Stimulated activated effector memory CD8-positive, alpha-beta T cell treated with anti-CD3 and anti-CD28 coated beads, Interleukin-12 subunit alpha, Interleukin-12 subunit beta, amount 100 ng/mL, for 72 hours (primary cell): ENCODE results near the gene OR2B6.

Experiments
- ATAC-seq: fragments of 150-1000 bp; cut with Tn5 transposase; 2 replicates; pipeline ENCODE4 v1.10.0; 2021
- DNase-seq, 2 donors: peaks; one replicate each; pipeline ENCODE4 v3.0.0; 2021 to 2022; ENCODE audit warnings: low spot score in 2 of 2
- H3K27ac Mint-ChIP-seq: one replicate; pipeline ENCODE4 v1.8.0; 2022; ENCODE audit warnings: mild to moderate bottlenecking, mixed read lengths
- H3K36me3 Mint-ChIP-seq: one replicate; pipeline ENCODE4 v1.8.0; 2022; ENCODE audit warnings: mild to moderate bottlenecking, mixed read lengths
- H3K4me1 Mint-ChIP-seq: one replicate; pipeline ENCODE4 v1.8.0; 2022; ENCODE audit warnings: mixed read lengths
- H3K4me3 Mint-ChIP-seq: one replicate; pipeline ENCODE4 v1.8.0; 2022; ENCODE audit warnings: mild to moderate bottlenecking, mixed read lengths
- H3K9me3 Mint-ChIP-seq: one replicate; pipeline ENCODE4 v1.8.0; 2022; ENCODE audit warnings: mixed read lengths

OR2B6 gene

DNA sequence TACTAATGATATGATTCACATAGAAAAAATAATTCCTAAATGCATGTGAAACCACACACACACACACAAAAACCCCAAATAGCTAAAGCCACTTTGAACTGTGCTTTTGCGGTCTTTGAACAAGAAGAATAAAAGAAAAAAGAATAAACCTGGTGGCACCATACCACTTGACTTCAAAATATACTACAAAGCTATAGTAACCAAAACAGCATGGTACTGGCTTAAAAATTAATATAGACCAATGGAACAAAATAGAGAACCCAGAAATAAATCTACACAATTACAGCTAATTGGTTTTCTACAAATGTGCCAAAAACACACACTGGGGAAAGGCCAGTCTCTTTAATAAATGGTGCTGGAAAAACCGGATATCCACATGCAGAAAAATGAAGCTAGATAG, 13.4 kb downstream of the OR2B6 start:
- no peaks in the 10 kb centered on the region for H3K9me3 Mint-ChIP-seq
- no peak for DNase-seq
- no peak overlapping the region for H3K27ac Mint-ChIP-seq
- no peak overlapping the region for H3K4me3 Mint-ChIP-seq
- ATAC-seq, result no peak
- no peaks in the 10 kb centered on the region for H3K4me1 Mint-ChIP-seq
- H3K36me3 Mint-ChIP-seq, result peaks cover 5% of the 10 kb centered on the region

DNA sequence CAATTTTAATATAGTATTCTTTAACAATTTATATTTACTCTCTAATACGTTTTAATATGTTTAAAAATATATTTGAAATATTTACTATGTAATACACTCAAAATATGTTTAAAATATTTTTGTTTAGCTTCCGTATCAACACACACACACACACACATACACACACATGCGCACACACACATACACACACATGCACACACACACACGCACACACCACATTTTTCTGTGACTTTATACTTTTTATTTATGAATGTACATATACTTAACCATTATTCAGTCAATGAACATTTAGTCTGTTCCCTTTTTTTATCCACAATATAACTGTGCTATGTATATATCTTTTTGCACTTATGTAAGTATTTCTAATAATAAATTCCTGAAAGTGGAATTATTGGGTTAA, 15.7 kb downstream of the OR2B6 start:
- Mint-ChIP-seq H3K27ac (no peak overlapping the region), H3K36me3 (peaks cover 3% of the 10 kb centered on the region), H3K4me3 (no peak overlapping the region), H3K4me1 (no peaks in the 10 kb centered on the region), H3K9me3 (no peaks in the 10 kb centered on the region)
- ATAC-seq (no peak), DNase-seq (no peak)

DNA sequence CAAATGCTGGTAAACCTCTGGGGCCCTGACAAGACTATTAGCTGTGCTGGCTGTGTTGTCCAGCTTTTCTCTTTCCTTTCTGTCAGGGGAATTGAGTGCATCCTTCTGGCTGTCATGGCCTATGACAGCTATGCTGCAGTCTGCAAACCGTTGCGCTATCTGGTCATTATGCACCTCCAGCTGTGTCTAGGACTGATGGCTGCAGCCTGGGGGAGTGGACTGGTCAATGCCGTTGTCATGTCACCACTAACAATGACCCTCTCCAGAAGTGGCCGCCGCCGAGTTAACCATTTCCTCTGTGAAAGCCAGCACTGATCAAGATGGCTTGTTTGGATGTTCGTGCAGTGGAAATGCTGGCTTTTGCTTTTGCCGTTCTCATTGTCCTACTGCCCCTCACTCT, 20.3 kb downstream of the OR2B6 start:
- no peaks in the 10 kb centered on the region for H3K9me3 Mint-ChIP-seq
- no peaks in the 10 kb centered on the region for H3K36me3 Mint-ChIP-seq
- ATAC-seq, result no peak

DNA sequence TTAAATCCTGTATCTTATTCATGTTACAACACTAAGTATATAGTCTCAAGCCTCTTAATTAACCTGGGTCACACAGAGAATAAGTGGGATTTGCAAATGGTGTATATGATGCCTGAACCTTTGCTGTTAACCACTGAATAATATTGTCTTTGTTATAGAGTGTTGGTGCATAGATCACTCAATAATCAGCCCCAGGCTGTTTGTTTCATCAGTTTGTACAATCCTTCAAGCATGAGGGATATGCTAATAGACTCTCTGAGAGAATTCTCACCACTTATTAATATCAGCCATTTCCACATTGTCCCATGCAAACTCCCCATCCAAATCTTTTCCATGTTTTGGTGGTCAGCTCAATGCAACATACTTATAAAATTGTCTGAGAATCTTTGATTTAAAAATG, 21.7 kb downstream of the OR2B6 start:
- Mint-ChIP-seq H3K4me1 (no peaks in the 10 kb centered on the region), H3K9me3 (no peaks in the 10 kb centered on the region), H3K36me3 (no peaks in the 10 kb centered on the region), H3K4me3 (no peak overlapping the region), H3K27ac (no peak overlapping the region)
- no peak for ATAC-seq
- no peak for DNase-seq

More for the DNA sequence above, 20.3 kb downstream of the OR2B6 start:
- no peak for DNase-seq
- Mint-ChIP-seq H3K27ac (no peak overlapping the region), H3K4me3 (no peak overlapping the region), H3K4me1 (no peaks in the 10 kb centered on the region)

DNA sequence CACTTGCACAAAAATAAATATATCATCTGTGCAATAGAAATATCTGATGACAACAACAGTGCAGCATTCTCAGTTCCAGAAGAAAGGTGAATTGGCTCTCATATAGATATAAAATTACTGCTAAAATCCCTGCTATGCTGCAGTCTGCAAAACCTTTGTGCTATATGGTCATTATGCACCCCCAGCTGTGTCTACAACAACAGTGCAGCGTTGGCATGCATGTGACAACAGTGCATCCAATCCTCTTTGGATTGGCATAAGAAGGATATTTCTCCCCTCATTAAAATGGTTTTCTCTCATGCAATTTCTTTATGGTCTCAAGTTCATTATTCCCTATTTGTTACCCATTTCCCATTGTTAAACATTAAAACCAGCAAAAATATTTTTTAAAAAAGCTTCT, 23.1 kb downstream of the OR2B6 start:
- DNase-seq (no peak), ATAC-seq (no peak)
- no peaks in the 10 kb centered on the region for H3K36me3 Mint-ChIP-seq
- no peak overlapping the region for H3K27ac Mint-ChIP-seq
- H3K9me3 Mint-ChIP-seq, result no peaks in the 10 kb centered on the region
- no peak overlapping the region for H3K4me3 Mint-ChIP-seq
- no peaks in the 10 kb centered on the region for H3K4me1 Mint-ChIP-seq

DNA sequence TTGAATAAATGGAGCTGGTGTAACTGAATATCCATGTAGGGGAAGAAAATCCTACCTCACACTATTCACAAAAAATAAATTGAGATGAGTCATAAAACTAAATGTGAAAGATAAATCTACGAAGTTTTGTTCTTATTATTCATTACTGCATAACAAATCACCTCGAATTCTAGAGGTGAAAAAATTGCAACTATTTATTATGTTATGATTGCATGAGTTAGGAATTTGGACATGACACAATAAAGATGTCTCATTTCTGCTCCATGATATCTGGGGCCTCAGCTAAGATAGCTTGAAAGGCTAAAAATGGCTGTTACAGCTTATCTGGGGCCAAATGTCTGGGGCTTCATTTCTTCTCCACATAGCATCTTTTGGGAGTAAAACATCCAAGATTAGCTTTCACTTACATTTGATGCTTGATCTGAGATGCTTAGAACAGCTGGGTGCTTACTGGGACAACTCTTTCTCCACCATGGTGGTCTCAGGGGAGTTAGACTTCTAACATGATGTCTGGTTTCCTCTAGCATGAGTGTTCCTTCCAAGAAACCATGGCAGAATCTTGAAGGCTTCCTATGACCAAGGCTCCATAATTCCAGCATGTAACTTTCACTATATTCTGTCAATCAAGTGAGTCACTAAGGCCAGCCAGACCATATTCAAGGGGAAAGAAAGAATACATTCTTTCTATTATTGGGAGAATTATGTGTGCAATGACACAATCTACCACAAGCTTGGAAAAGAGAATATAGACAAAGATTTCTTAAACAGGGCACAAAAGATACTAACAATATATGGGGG, 30.1 kb downstream of the OR2B6 start:
- Mint-ChIP-seq H3K27ac (no peak overlapping the region), H3K9me3 (no peaks in the 10 kb centered on the region), H3K36me3 (no peaks in the 10 kb centered on the region), H3K4me1 (no peaks in the 10 kb centered on the region), H3K4me3 (no peak overlapping the region)
- no peak for DNase-seq
- no peak for ATAC-seq

DNA sequence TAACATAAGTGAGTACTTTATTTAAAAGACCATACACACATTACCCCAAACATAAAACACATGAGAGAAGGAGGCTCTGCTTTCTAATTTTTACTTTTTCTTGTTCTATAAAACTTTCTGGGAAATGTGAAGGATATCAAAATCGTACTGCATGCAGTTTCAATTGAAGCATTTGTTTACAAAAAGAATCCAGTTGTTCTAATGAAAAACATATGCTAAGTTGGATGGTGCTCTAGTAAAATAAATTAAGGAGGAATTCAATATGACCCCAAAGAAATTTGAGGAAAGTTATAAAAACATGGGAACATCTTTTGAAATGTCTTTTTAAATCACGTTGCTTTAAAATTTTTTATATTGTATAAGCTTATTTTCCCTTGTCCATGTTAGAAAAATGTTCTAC, 37.6 kb downstream of the OR2B6 start:
- no peaks in the 10 kb centered on the region for H3K9me3 Mint-ChIP-seq
- DNase-seq, result no peak
- no peak overlapping the region for H3K27ac Mint-ChIP-seq
- no peak overlapping the region for H3K4me3 Mint-ChIP-seq
- no peaks in the 10 kb centered on the region for H3K36me3 Mint-ChIP-seq
- no peaks in the 10 kb centered on the region for H3K4me1 Mint-ChIP-seq
- ATAC-seq, result no peak

DNA sequence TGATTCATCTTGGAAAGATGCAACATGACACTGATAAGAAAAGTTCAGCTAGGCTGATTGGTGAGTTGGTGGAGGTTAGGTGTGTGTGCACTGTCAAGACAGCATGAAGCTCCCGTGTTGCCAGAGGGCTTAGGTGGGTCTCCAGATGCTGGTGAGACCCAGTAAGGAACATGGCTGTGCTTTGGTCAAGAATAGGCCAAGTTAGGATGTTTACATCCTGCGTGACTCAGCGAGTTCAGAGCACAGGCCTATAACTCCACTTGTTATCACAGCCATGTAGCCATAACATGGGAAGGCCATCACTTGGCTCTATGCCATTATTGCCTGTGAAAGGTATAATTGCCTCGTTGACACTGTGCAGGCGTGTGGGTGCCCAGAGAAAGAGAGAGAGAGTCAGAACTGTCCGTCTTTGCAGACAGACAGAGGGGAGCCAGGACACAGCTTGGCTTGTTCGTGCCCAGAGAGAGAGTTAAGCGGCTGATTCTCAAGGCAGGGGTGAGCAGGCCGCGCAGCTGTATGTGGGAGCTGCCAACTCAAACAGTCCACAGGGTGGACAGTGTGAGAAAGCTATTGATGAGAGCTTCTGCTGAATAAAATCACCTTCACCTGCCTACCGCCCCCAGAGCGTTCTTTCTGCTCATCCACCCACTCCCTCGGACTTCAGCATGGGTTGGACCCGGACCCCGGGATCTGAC, 43.5 kb downstream of the OR2B6 start:
- Mint-ChIP-seq H3K36me3 (no peaks in the 10 kb centered on the region), H3K4me3 (no peak overlapping the region), H3K27ac (no peak overlapping the region), H3K9me3 (no peaks in the 10 kb centered on the region), H3K4me1 (no peaks in the 10 kb centered on the region)
- no peak for DNase-seq
- ATAC-seq, result no peak

DNA sequence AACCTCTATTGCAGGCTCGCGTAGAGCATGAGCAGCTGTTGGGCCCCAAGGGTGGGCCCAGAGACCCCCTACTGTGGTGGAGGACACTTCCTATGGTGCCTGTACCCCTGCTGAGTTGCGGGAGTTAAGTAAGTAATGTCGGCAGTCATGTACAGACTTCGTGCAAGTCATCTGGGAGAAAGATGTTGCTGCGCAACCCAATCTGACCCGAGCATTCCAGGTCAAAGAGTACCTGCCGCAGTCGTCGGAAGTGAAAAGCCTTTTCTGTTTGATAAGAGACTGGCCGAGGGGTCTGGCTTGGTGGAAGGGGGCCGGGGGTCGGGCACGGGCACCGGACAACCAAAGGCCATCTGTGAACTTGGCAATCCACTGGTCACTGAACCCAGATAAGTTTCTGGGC, 44.3 kb downstream of the OR2B6 start:
- H3K9me3 Mint-ChIP-seq, result no peaks in the 10 kb centered on the region
- ATAC-seq, result no peak

DNA sequence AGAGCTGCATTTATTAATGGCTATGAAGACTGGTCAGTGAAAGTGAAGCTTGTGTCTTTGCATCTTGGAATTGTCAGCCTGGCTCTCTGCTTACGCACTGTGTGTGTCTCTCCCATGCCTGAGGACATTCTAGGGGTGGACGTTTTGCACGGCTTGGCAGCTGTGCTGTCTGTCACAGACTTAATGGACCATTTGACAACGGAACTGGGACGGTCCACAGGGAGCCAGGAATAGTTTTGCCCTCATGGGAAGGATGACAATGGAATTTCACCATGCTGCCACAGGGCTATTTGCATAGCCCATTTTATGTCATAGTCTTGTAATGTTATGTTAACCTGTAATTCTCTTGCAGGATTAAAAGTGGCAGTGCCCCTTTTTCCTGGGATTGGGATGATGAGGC, 44.7 kb downstream of the OR2B6 start:
- DNase-seq, result no peak

More for the DNA sequence above, 44.3 kb downstream of the OR2B6 start:
- H3K4me1 Mint-ChIP-seq, result no peaks in the 10 kb centered on the region
- no peak overlapping the region for H3K4me3 Mint-ChIP-seq
- H3K27ac Mint-ChIP-seq, result no peak overlapping the region
- H3K36me3 Mint-ChIP-seq, result no peaks in the 10 kb centered on the region
- no peak for DNase-seq

DNA sequence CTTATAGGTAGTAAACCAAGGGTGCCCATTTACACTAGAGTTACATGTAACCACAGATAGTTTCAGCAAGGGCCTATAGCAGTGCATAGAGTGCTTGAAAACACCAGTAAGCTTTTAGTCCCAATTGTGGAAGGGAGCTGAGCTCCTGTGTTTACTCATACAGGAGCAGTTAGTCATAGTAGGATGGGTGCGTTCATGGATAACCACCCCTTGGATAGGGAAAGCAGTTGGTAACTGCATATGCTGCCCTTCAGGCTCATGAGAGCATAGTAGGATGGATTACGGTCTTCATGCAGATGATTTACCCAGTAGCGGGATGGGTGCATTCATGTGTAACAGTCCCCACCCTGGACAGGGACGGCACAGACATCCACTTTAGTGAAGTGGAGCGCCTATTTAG, 45.1 kb downstream of the OR2B6 start:
- ATAC-seq (no peak), DNase-seq (no peak)
- no peaks in the 10 kb centered on the region for H3K36me3 Mint-ChIP-seq
- H3K9me3 Mint-ChIP-seq, result no peaks in the 10 kb centered on the region
- H3K27ac Mint-ChIP-seq, result no peak overlapping the region
- H3K4me3 Mint-ChIP-seq, result no peak overlapping the region
- H3K4me1 Mint-ChIP-seq, result no peaks in the 10 kb centered on the region

More for the DNA sequence above, 44.7 kb downstream of the OR2B6 start:
- Mint-ChIP-seq H3K27ac (no peak overlapping the region), H3K4me1 (no peaks in the 10 kb centered on the region), H3K4me3 (no peak overlapping the region), H3K36me3 (no peaks in the 10 kb centered on the region), H3K9me3 (no peaks in the 10 kb centered on the region)
- ATAC-seq, result no peak

DNA sequence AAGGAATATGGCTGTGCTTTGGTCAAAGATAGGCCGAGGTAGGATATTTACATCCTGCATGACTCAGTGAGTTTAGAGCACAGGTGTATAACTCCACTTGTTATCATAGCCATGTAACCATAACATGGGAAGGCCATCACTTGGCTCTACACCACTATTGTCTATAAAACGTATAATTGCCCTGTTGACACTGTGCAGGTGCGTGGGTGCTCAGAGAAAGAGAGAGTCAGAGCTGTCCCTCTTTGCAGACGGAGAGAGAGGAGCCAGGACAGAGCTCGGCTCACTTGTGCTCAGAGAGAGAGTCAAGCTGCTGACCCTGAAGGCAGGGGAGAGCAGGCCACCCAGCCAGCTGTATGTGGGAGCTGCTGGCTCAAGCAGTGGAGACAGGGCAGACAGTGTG, 46.0 kb downstream of the OR2B6 start:
- no peak for ATAC-seq
- no peaks in the 10 kb centered on the region for H3K9me3 Mint-ChIP-seq
- H3K4me3 Mint-ChIP-seq, result no peak overlapping the region
- H3K27ac Mint-ChIP-seq, result no peak overlapping the region
- DNase-seq, result no peak
- H3K36me3 Mint-ChIP-seq, result no peaks in the 10 kb centered on the region
- H3K4me1 Mint-ChIP-seq, result no peaks in the 10 kb centered on the region

DNA sequence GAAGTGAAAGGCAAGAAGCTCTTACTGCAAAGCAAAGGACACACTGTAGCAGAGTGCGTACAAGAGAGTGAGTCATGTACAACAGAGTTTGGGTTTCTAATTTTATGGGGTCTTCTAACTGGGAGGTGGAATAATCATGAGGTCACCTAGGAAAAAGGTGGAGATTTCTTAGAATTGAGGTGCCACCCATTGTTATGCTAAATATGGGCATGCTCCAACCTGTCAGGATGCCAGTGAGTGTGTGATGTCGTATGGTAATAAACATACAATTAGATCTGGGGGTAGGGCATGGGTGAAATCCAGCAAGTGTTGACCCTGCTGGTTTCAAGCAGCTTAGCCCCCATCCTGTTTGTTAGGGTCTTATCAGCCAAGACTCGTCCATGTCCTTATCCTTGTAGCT, 46.6 kb downstream of the OR2B6 start:
- no peaks in the 10 kb centered on the region for H3K4me1 Mint-ChIP-seq
- DNase-seq (no peak), ATAC-seq (no peak)
- H3K27ac Mint-ChIP-seq, result no peak overlapping the region
- no peaks in the 10 kb centered on the region for H3K36me3 Mint-ChIP-seq
- no peaks in the 10 kb centered on the region for H3K9me3 Mint-ChIP-seq
- H3K4me3 Mint-ChIP-seq, result no peak overlapping the region

DNA sequence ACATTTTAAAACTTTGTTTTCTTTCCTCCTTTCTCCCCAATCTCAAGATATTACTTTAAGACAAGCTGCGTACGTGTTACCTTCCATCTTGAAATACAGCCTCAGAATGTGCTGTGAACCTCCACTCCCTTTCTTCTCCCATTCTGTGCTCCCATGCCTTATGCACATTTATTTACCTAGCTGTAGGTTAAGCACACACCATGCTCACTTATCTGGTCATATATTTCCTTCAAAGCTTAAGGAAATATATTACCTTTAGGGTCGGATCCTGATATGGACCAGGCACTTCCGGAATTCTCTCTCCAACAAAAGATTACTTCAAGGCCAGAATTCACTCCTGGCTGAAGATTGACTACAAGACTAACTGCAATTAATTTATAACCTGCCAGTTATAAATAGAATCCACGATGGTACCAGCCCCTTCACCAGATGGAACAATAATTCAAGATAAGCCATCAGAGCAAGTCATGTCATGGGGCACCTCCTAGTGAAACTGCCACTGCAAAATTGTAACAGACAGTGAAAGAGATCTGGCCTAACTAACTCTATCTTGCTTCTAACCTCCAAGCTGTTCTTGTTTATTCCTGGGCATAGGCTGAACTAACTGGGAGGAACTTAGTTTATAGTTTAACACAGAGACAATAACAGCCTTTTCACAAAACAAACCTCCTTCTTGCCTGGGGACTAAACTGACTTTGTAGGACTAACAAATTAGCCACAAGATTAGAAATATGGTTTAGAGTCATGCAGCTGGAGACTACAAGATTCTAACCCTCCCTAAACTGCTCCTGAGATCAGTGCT, 47.5 kb downstream of the OR2B6 start:
- Mint-ChIP-seq H3K9me3 (no peaks in the 10 kb centered on the region), H3K4me1 (no peaks in the 10 kb centered on the region), H3K36me3 (no peaks in the 10 kb centered on the region), H3K27ac (no peak overlapping the region), H3K4me3 (no peak overlapping the region)
- ATAC-seq (no peak), DNase-seq (no peak)

DNA sequence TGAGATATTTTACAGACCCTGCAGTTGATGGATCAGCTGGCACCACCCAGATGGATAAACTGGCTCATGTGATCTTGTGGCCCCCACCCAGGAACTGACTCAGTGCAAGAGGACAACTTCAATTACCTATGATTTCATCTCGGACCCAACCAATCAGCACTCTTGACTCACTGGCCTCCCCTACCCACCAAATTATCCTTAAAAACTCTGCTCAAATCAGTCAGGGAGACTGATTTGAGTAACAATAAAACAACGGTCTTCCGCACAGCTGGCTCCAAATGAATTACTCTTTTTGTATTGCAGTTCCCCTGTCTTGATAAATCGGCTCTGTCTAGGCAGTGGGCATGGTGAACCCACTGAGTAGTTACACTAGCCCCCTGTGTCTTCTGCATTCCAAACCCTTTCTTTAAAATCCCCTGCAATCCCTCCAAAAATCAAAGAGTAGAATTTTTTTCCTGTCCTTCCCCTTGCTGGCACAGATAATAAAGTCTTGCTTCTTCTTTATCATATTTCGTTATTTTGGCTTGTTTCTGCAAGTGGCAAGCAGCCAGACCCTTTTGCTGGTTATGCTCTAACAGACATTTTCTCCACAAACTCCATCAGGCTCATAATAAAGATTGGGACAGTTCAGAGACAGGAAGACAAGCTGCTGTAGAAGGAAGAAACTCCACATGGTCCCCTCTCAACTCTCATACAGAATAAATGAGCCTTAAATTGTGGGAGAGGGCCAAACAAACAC, 48.3 kb downstream of the OR2B6 start:
- Mint-ChIP-seq H3K27ac (no peak overlapping the region), H3K4me3 (no peak overlapping the region), H3K36me3 (no peaks in the 10 kb centered on the region), H3K9me3 (no peaks in the 10 kb centered on the region), H3K4me1 (no peaks in the 10 kb centered on the region)
- DNase-seq, result no peak
- ATAC-seq, result no peak
